ENCODE data around the gene BCL10.
A peak's percentile ranks its signal among the peaks of the same experiment; 100 is the strongest.

The BCL10 gene

DNA sequence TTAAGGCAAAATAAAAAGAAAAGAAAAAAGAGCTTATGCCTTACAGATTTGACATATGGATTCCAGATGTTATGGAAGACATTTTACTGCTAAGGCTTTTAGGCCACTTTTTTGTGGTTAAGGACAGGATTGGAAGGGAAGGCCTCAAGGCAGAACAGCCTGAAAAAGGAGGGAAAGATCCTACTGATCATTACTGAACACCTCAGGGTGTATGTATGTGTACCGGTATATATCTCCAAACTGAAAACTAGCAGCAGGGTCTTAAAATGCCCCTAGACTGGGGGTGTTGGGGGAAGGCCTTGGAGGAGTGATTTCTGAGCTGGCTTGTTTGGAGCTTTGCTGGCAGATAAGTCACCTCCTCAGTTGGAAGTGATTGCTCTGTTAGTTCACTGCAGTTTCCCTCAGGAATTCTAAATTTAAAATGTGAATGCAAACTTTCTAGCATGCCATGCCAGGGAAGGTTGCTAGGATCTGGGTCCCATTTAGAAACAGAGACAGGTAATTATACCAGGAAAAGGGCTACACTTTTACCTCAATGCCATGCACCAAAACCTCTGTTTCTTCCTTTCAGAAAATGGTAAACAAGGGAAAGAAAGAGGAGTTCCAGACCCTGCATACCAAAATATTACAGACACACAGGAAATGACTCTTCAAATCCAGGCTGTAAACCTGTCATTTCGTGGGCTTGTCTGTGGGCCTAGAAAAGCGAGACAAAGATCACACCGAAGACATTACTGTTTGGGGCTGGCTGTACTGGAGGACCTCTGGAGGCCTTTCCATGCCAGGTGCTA, 32.0 kb downstream of the BCL10 start:
- Histone ChIP-seq H3K79me2 (ENCODE audit: insufficient read depth, low read length) (no peaks in the 10 kb centered on the region), H3K9ac (ENCODE audit: low read depth, low read length, poor library complexity, severe bottlenecking) (peak overlapping the region; percentile 7)

DNA sequence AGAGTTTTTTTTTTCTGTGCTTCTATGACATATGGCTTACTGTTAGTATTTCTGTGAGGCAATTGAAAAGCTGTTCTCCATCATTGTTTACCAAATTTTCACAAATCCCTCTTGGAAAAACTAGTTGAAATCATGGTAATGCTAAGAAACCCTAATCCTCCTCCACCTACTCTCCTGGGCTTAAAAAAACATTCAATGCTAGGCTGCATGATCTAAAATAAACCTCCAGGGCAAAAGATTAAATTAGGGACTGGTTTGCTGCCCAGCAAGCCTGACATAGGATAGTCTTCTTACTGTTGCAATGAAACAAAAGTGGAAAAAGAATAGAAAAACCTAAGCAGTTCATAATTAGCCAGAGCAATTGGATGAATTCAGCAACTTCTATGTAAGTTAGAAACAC, 33.1 kb downstream of the BCL10 start:
- H3K36me3 ChIP-seq (ENCODE audit: insufficient read depth, low read length): no peaks in the 10 kb centered on the region
- peaks cover 29% of the 10 kb centered on the region for H3K4me1 ChIP-seq (ENCODE audit: insufficient read depth, low read length, poor library complexity, severe bottlenecking)
- H3K9me2 ChIP-seq (replicated peaks; ENCODE audit: low read depth, low read length): no peaks in the 10 kb centered on the region
- TF ChIP-seq EZH2phosphoT487 (IDR thresholded peaks at IDR 0.05; ENCODE audit: borderline replicate concordance) (no peak), CTCF (conservative IDR thresholded peaks at IDR 0.05; ENCODE audit: low read length) (no peak)
- no peaks in the 10 kb centered on the region for H3K27me3 ChIP-seq (ENCODE audit: insufficient read depth, low read length, poor library complexity, severe bottlenecking)
- H4K20me1 ChIP-seq (ENCODE audit: insufficient read depth, low read length, poor library complexity, severe bottlenecking): no peaks in the 10 kb centered on the region
- no peak overlapping the region for H3K9ac ChIP-seq (ENCODE audit: low read depth, low read length, poor library complexity, severe bottlenecking)
- no peaks in the 10 kb centered on the region for H3K9me3 ChIP-seq (ENCODE audit: insufficient read depth, low read depth, low read length)
- peaks cover 4% of the 10 kb centered on the region; the same call in 1 of the 2 replicates for H3F3A ChIP-seq (ENCODE audit: low read depth)
- H3K79me2 ChIP-seq (ENCODE audit: insufficient read depth, low read length): no peaks in the 10 kb centered on the region
- peak overlapping the region; percentile 85; the same call in 1 of the 2 replicates for H2AFZ ChIP-seq (ENCODE audit: low read length)
- no peak overlapping the region for H3K4me2 ChIP-seq (ENCODE audit: low read depth, low read length, poor library complexity, severe bottlenecking)
- H3K4me3 ChIP-seq (ENCODE audit: low read length, poor library complexity, severe bottlenecking): no peak overlapping the region

More for the DNA sequence above, 32.0 kb downstream of the BCL10 start:
- Histone ChIP-seq H3K27me3 (ENCODE audit: insufficient read depth, low read length, poor library complexity, severe bottlenecking) (no peaks in the 10 kb centered on the region), H4K20me1 (ENCODE audit: insufficient read depth, low read length, poor library complexity, severe bottlenecking) (no peaks in the 10 kb centered on the region), H3K4me1 (ENCODE audit: insufficient read depth, low read length, poor library complexity, severe bottlenecking) (peaks cover 29% of the 10 kb centered on the region), H3K4me2 (ENCODE audit: low read depth, low read length, poor library complexity, severe bottlenecking) (peak overlapping the region; percentile 43), H2AFZ (ENCODE audit: low read length) (peak overlapping the region; percentile 85), H3K4me3 (ENCODE audit: low read length, poor library complexity, severe bottlenecking) (no peak overlapping the region), H3F3A (ENCODE audit: low read depth) (peaks cover 4% of the 10 kb centered on the region; the same call in 1 of the 2 replicates), H3K9me3 (ENCODE audit: insufficient read depth, low read depth, low read length) (no peaks in the 10 kb centered on the region; the same call in 1 of the 2 replicates), H3K36me3 (ENCODE audit: insufficient read depth, low read length) (no peaks in the 10 kb centered on the region), H3K9me2 (replicated peaks; ENCODE audit: low read depth, low read length) (no peaks in the 10 kb centered on the region)
- TF ChIP-seq CTCF (conservative IDR thresholded peaks at IDR 0.05; ENCODE audit: low read length) (no peak), EZH2phosphoT487 (IDR thresholded peaks at IDR 0.05; ENCODE audit: borderline replicate concordance) (no peak)

- H3K4me2 ChIP-seq (ENCODE audit: low read depth, low read length, poor library complexity, severe bottlenecking): peak overlapping the region; percentile 0
- H3K9me3 ChIP-seq (ENCODE audit: insufficient read depth, low read depth, low read length): no peaks in the 10 kb centered on the region
- H3K9ac ChIP-seq (ENCODE audit: low read depth, low read length, poor library complexity, severe bottlenecking): peak overlapping the region; percentile 12
- H3K79me2 ChIP-seq (ENCODE audit: insufficient read depth, low read length): no peaks in the 10 kb centered on the region
- no peaks in the 10 kb centered on the region for H3K27me3 ChIP-seq (ENCODE audit: insufficient read depth, low read length, poor library complexity, severe bottlenecking)
- H3K36me3 ChIP-seq (ENCODE audit: insufficient read depth, low read length): no peaks in the 10 kb centered on the region
- H3K9me2 ChIP-seq (replicated peaks; ENCODE audit: low read depth, low read length): no peaks in the 10 kb centered on the region
- no peaks in the 10 kb centered on the region for H4K20me1 ChIP-seq (ENCODE audit: insufficient read depth, low read length, poor library complexity, severe bottlenecking)
- peak overlapping the region; percentile 80 for H2AFZ ChIP-seq (ENCODE audit: low read length)
- H3K4me1 ChIP-seq (ENCODE audit: insufficient read depth, low read length, poor library complexity, severe bottlenecking): peaks cover 25% of the 10 kb centered on the region
- peaks cover 4% of the 10 kb centered on the region; the same call in 1 of the 2 replicates for H3F3A ChIP-seq (ENCODE audit: low read depth)
- no peak overlapping the region for H3K4me3 ChIP-seq (ENCODE audit: low read length, poor library complexity, severe bottlenecking)
- TF ChIP-seq EZH2phosphoT487 (IDR thresholded peaks at IDR 0.05; ENCODE audit: borderline replicate concordance) (no peak), CTCF (conservative IDR thresholded peaks at IDR 0.05; ENCODE audit: low read length) (no peak)
These were observed 35.8 kb downstream of the BCL10 start for GRCh38 chr1:85240643-85241042.

Measured in Loucy (cell line).